ENCODE data around the gene CDHR2. TPM values are rescaled to one million over a fixed set of nuclear protein-coding genes. Genes with fewer than 3 reads are reported as not detected.
"Not testable (repeated sequence)": the region's sequence is repeated elsewhere in the genome, so short reads cannot be mapped to it uniquely, and the experiment has no call there.

The CDHR2 gene
- total RNA-seq, 1 donor from 2014 or later, result under 0.01 TPM

DNA sequence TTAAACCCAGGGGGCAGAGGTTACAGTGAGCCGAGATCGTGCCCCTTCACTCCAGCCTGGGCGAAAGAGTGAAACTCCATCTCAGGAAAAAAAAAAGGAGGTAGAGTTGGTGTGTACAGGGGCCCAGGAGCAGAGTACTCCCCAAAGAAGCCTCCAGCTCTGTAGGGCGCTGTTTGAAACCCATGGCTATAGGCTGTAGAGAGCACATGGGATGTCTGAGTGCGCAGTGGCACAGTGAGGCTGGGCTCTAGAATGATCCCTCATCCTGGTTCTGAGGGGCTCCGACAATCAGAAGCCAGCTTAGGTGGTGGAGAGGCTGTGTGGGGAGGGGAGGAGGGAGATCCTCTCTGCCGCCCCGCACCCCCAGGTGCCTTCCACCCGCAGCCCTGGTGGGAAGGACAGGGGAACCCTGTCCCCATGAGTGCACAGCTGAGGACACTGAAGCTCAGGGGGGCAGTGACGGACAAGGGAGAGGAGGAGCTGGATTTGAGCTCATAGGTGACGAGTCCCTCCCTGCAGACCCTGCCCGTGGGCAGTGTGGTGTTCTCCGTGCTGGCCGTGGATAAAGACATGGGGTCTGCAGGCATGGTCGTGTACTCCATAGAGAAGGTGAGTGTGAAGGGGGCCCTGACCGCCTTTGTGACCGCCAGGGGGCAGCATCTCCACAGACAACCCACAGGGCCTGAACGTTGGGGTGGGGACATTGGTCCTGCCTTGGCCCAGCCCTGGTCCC lies 24.6 kb downstream of the CDHR2 start:
- DNase-seq, result peak; percentile 35

DNA sequence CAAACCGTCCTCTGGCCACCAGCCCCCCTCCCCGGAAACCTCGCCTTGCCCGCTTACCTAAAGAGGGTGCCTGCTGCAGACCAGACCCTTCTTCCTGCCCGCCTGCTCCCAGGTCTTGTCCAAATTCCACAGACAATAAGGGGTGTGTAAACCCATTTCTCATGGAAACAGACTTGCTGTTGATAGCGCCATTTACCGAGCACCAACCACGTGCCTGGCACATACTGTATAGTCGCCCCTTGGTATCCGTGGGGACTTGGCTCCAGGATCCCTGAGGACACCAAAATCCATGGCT lies 25.1 kb downstream of the CDHR2 start:
- DNase-seq, result no peak

DNA sequence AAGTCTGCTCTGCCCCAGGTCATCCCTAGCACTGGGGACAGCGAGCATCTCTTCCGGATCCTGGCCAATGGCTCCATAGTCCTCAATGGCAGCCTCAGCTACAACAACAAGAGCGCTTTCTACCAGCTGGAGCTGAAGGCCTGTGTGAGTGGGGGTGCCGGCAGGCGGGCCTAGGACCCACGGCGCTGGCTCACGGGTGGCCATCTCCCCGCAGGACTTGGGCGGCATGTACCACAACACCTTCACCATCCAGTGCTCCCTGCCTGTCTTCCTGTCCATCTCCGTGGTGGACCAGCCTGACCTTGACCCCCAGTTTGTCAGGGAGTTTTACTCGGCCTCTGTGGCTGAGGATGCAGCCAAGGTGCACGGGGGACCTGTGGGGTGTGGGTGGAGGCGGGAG lies 25.9 kb downstream of the CDHR2 start:
- DNase-seq, result no peak

DNA sequence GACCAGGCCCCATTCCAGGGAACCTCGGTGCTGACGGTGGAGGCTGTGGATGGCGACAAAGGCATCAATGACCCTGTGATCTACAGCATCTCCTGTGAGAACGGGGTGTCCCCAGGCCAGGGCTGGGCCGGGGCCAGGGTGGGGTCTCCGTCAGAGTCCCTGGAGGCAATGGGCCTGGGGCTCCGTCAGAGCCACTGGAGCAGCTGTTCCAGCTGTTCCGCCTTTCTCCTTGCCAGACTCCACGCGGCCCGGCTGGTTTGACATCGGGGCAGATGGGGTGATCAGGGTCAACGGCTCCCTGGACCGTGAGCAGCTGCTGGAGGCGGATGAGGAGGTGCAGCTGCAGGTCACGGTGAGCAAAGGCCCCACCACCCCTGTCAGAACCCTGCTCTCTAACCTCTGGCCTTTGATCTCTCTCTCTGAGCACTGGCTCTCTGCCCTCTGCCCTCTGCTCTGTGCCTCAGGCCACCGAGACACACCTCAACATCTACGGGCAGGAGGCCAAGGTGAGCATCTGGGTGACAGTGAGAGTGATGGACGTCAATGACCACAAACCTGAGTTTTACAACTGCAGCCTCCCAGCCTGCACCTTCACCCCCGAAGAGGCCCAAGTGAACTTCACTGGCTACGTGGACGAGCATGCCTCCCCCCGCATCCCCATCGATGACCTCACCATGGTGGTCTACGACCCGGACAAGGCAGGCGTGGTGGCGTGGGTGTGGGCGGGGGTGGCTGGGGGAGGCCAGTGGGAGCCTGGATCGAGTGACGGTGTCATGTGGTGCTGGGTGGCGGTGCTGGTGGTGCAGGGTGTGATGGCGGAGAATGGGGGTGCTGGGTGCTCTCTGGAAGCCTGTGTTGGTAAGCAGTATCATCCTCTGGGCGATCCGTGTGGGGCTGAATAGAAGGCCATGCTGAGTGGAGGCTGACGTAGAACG lies 26.6 kb downstream of the CDHR2 start:
- DNase-seq, result no peak

DNA sequence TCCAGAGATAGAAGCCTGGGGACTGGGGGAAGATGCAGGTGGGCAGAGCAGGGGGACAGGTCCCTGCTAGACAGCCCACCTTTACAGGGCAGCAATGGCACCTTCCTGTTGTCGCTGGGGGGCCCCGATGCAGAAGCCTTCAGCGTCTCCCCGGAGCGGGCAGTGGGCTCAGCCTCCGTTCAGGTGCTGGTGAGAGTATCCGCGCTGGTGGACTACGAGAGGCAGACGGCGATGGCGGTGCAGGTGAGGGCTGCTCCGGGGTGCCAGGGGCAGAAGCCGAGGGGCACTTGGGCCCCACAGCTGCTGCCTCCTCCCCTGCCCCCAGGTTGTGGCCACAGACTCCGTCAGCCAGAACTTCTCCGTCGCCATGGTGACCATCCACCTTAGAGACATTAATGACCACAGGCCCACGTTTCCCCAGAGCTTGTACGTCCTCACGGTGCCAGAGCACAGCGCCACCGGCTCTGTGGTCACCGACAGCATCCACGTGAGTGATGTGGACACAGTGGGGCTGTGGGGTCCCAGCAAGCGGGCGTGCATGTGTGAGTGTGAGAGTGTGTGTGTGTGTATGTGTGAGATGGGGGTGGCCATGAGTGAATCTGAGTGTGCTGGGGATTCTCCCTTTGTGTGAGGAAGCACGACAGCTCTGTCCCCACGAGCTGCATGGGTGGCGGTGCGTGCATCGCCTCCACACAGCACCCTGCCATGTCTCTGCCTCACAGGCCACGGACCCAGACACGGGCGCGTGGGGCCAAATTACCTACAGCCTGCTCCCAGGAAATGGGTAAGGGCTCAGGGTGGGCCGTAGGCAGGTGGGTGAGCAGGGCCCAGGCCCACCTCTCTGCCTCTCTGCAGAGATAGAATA lies 28.4 kb downstream of the CDHR2 start:
- DNase-seq, result no peak

DNA sequence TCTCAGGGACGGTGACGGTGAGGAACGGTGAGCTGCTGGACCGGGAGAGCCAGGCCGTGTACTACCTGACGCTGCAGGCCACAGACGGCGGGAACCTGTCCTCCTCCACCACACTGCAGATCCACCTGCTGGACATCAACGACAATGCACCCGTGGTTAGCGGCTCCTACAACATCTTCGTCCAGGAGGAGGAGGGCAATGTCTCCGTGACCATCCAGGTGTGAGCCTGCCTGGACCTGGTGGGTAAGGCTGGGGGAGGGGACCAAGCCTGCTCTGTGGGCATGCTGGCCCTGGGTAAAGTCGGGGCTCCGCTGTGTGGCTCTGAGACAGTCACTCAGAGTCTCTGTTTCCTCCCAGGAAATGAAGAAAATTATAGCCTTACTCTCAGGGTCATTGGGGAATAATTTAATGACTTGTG lies 29.3 kb downstream of the CDHR2 start:
- DNase-seq, result no peak

DNA sequence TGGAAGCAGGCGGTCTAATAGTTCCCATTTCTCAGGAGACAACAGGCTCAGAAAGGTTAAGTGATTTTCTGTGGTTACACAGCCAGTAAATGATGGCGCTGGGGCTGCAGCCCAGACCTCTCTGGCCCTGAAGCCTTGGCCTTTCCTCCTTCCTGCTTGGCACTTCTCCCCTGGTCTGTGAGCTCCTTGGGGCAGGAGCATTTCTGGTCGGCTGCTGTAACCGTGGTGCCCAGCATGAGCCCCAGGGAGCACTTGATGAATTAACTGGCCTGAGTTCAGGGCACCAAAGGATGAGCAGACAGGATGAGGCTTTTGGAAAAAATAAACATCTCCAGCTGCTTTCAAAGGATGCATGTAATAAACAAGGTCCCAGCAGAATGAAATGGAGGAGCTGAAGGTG lies 30.2 kb downstream of the CDHR2 start:
- no peak for DNase-seq

DNA sequence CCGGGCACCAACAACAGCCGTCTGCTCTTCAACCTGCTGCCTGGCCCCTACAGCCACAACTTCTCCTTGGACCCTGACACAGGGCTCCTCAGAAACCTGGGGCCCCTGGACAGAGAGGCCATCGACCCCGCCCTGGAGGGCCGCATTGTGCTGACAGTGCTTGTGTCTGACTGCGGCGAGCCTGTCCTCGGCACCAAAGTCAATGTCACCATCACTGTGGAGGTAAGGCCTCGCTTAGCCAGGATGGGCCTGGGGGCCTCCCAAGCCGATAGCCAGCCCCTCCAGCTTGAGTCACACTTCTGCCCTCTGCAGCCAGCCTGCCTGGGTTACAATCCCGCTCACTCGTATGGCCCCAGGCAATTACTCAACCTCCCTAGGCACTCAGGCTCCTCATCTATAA lies 32.2 kb downstream of the CDHR2 start:
- DNase-seq, result no peak

DNA sequence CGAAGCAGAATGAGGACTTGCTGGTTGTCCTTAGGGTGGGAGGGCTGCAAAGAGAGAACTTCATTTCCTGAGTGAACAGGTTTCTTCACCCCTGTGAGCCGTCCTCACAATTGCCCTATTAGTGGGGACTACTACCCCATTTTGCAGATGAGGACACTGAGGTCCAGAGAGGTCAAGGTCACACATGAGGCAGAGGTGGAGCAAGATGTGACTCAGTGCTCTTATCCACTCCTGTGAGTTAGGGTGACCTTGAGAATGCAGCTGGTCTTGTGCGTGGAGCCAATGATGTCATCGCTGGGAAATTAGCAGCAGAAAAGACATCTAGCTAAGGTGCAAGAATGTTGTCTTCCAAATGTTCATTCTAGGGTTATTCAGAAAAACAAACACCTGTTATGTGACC lies 33.9 kb downstream of the CDHR2 start:
- no peak for DNase-seq

DNA sequence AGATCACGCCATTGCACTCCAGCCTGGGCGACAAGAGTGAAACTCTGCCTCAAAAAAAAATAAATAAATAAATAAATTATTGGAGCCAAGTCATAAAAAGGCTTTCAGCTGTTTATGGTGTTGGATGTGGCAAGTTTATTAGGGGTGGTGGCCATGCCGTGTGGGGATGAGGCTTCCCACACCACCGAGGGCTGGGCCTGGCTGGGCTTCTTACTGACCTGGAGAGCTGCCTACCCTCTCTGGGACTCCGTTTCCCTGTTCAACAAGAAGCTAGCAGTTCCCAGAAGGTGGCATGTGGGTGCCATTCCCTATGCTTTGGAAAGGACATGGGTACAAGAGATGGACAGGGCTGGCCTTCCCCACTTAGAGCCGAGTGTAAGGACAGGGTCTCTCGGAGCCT lies 38.3 kb downstream of the CDHR2 start:
- DNase-seq, result no peak

DNA sequence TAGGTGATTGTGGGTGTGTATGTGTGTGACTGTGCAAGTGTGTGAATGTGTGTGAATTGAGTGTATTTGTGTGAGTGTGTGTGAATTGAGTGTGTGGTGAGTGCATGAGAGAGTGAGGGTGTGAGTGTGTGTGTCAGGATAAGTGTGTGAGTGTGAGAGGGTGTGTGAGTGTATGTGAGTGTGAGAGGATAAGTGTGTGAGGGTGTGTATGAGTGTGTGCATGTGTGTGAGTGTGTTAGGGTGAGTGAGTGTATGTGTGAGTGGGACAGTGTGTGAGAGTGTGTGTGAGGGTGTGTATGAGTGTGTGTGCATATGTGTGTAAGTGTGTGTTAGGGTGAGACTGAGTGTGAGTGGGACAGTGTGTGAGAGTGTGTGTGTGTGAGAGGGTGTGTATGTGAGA lies 39.2 kb downstream of the CDHR2 start:
- DNase-seq, result no peak

DNA sequence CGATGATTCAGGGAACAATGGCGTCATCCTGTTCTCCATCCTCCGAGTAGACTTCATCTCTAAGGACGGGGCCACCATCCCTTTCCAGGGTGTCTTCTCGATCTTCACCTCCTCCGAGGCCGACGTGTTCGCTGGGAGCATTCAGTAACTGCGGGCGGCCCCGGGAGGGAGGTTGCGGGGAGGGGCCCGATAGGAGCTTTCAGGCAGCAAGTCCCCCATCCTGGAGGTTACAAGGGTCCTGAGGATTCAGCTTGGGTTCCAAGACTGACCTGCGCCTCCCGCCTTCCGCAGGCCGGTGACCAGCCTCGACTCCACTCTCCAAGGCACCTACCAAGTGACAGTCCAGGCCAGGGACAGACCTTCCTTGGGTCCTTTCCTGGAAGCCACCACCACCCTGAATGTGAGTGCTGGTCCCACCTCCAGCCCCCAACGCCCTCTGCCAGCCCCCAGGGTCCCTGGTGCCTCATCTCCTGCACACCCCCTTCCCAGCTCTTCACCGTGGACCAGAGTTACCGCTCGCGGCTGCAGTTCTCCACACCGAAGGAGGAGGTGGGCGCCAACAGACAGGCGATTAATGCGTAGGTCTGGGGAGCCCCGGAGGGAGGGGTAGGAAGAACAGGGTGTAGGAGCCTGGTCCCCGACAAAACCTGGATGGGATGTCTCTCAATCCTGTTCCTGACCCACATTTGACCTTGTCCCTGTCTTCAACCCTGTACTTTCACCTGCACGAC lies 40.1 kb downstream of the CDHR2 start:
- no peak for DNase-seq

DNA sequence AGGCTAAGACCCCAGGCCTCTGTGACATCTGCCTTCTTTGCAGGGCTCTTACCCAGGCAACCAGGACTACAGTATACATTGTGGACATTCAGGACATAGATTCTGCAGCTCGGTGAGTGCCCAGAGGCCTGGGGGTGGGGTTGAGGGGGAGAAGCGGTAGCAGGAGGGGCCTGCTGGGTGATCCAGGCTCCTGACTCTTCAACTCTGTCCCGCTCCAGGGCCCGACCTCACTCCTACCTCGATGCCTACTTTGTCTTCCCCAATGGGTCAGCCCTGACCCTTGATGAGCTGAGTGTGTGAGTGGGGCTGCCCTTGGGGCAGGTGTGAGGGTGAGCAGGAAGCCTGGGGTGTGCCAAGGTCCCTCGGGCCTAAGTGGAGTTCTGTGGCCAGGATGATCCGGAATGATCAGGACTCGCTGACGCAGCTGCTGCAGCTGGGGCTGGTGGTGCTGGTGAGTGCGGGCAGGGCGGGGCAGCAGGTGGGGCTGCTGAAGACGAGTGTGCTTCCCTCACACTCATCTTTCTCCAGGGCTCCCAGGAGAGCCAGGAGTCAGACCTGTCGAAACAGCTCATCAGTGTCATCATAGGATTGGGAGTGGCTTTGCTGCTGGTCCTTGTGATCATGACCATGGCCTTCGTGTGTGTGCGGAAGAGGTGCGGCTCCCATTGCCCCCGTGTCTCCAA lies 41.0 kb downstream of the CDHR2 start:
- no peak for DNase-seq

DNA sequence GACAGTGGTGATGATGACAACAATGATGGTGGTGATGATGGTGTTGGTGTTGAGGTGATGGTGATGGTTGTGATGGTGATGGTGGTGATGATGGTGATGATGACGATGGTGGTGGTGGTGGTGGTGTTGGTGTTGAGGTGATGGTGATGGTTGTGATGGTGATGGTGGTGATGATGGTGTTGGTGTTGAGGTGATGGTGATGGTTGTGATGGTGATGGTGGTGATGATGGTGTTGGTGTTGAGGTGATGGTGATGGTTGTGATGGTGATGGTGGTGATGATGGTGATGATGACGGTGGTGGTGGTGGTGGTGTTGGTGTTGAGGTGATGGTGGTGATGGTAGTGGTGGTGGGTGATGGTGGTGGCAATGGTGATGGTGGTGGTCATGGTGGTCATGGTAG lies 42.5 kb downstream of the CDHR2 start:
- not testable (repeated sequence) for DNase-seq

DNA sequence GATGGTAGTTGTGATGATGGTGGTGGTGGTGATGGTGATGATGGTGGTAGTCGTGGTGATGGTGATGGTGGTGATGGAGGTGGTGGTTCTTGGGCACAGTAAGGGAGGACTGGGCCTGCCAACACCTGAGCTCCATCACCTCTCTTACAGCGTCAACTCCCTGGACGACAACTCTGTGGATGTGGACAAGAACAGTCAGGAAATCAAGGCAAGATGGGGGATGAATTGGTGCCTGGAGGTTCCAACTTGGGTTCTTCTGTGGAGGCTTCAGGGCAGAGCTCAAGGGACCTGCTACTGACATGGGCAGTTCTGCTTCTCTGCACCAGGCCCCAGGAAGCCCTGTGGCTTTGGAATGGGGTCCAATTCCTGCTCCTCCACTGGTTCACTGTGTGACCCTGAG lies 43.4 kb downstream of the CDHR2 start:
- DNase-seq, result no peak

DNA sequence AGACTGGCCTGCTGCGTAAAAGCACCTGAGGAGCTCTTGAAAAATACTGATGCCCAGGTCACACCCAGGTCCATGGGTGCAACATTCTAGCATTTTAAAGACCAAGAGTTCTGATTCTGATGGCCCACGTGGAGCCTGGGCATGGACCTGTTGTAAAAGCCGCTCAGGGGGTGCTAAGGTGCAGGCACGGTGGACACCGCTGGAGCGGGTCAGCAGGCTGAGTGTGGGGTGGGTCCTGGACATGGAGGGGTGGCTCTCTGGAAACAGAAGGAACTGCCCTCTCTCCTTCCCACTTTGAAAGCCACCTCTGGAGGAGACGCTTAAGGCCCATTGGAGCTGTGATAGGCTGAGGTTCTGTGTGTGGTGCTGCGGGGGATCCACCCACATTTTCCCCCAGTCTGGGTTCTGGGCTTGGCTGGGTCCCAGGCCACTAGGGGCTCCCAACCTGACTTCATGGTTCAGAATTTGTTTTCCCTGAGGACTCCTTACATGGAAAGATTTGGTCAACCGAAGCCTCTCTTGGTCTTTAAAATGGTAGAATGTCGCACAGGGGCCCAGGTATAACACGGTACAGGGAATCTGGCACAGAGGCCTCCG lies 44.2 kb downstream of the CDHR2 start:
- no peak for DNase-seq

DNA sequence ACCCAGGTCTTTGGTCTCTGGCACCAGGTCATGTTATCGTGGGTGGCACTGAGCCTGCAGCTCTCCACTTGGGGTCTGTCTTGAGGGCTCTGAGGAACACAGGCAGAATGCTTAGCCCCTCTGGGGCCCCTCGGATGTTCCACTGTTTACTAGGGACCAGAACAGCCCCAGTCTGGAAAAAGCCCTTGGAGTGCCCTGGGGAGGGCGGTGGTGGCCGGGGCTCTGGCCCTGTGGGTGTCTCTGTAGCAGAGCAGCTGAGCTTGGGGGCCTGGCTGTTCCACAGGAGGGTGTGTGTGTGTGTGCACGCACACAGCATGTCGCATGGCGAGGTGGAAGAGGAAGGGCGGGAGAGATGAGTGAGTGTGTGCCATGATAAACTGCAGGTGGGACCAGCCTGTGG lies 45.4 kb downstream of the CDHR2 start:
- DNase-seq, result no peak

DNA sequence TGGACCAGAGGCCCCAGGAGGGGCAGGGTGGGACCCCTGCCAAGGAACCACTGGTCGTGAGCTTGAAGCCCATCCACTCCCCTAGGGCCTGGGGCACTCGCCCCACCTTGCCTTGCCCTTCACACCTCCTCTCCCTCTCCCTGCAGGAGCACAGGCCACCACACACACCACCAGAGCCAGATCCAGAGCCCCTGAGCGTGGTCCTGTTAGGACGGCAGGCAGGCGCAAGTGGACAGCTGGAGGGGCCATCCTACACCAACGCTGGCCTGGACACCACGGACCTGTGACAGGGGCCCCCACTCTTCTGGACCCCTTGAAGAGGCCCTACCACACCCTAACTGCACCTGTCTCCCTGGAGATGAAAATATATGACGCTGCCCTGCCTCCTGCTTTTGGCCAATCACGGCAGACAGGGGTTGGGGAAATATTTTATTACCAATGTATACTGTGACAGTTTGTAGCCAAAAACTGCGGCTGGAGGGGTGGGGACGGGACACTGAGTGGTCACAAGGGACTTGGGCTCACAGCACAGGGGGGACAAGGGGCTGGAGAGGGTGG lies 46.3 kb downstream of the CDHR2 start:
- DNase-seq, result no peak

DNA sequence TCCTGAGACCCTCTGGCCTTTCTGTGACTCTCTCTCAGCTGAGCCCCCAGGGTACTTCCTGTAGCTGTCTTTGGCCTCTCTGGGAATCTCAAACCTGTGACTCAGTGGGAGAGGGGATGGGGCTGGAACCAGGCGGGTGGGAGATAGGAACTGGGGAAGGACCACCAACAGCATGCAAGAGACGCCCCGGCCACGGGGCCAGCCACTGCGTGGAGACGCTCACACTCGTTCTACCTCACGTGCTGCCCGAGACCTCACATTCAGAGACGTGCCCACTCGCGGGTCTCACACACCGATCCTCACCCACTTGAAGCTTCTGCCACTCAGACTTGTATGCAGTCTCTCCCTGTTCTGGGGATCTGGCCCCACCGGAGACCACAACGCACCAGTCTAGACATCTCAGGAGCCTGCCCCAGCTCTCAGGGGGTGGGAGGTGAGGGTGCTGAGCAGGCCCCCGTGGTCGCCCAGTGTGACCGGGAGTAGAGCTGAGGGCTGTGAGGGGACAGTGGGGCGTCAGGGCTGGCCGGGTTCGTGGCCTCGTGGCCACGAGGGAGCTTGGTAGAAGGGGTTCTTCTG lies 47.0 kb downstream of the CDHR2 start:
- no peak for DNase-seq

DNA sequence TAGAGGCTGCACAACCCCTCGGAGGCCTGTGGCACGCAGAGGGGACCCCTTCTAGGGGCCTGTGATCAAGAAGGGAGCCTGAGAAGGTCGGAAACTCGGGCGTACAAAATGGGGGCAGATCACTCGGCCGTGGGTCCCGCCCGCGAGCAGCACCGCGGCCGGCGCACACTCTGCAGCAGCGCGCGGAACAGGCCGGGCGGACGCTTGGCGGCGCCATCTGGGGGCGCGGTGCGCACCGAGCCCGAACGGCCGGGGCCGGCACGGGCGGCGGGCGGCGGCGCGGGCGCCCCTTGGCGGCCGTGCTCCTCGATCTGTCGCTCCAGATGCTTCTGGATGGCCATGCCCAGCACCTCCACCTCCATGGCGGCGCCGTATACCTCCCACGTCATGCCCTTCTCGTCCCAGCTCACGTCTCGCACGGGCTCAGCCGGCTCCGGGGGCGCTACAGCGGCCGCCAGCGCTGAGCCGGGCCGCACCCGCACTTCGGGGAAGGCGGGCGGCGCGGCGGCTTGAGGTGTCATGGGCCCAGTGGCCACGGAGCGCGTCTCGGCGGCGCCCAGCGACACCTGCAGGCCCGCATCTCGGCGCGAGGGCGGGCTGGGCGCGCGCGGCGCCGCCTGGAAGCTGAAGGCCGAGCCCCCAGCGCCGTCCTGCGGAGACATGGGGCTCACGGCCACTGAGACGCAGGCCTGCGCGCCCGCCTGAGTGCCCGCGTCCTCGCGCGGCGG lies 47.7 kb downstream of the CDHR2 start:
- no peak for DNase-seq

Measured in occipital lobe (tissue), 2 donors.